Activated CD8-positive, alpha-beta memory T cell treated with anti-CD3 and anti-CD28 coated beads for 4 hours (primary cell): ENCODE results near the gene ADCY3.
"Not testable (repeated sequence)": the region's sequence is repeated elsewhere in the genome, so short reads cannot be mapped to it uniquely, and the experiment has no call there.

ENCODE experiments used
- DNase-seq, 2 donors: peaks; one replicate each; pipeline ENCODE4 v3.0.0-alpha.2; 2020; ENCODE audit warnings: low read depth in 2 of 2

The ADCY3 gene

GRCh38 chr2:24844023-24844685, 75.9 kb downstream of the ADCY3 start:
- no peak for DNase-seq

GRCh38 chr2:24843330-24843860, 76.6 kb downstream of the ADCY3 start:
- no peak for DNase-seq

DNA sequence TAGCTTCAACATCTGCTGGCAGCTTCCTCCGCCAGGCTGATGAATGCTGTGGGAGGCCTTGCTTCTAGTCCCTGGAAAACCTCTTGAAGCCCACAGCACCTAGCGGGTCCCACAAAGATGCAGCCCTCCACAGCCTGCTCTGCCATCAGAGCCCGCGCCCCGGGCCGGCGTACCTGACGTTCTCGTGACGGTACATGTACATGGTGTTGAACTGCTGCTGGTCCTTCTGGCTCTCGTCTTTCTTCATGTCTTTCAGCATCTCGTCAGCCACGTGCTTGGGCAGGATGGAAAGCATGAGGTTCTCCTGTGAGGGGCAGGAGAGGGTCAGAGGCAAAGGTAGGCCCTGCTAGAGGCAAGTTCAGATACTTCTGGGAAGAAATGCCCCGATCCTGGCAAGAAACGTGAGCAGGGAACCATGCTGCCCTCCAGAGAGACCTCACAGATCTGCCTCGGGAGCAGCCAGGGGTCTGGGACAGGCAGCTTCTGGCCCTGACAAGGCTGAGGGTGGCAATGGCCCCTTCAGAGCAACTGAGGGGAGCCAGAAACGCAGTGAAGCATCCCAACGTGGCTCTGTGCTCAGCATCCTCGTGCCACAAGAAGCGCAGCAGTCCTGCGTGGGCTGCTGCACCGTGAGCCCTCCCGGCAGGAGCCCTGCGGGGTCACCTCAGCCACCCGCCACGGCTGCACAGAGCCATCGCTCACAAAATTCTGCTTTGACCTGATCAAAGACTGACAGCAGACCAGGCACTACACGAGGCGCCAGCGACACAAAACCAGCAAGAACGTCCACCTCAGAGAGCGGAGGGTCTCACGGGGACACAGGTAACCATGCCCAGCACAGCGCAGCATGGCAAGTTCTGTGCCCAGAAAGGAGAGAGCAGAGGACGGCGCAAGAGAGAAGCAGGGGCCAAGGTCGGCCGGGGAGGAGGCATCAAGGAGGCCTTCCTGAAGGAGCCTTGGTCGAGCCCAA, 77.7 kb downstream of the ADCY3 start:
- no peak for DNase-seq

DNA sequence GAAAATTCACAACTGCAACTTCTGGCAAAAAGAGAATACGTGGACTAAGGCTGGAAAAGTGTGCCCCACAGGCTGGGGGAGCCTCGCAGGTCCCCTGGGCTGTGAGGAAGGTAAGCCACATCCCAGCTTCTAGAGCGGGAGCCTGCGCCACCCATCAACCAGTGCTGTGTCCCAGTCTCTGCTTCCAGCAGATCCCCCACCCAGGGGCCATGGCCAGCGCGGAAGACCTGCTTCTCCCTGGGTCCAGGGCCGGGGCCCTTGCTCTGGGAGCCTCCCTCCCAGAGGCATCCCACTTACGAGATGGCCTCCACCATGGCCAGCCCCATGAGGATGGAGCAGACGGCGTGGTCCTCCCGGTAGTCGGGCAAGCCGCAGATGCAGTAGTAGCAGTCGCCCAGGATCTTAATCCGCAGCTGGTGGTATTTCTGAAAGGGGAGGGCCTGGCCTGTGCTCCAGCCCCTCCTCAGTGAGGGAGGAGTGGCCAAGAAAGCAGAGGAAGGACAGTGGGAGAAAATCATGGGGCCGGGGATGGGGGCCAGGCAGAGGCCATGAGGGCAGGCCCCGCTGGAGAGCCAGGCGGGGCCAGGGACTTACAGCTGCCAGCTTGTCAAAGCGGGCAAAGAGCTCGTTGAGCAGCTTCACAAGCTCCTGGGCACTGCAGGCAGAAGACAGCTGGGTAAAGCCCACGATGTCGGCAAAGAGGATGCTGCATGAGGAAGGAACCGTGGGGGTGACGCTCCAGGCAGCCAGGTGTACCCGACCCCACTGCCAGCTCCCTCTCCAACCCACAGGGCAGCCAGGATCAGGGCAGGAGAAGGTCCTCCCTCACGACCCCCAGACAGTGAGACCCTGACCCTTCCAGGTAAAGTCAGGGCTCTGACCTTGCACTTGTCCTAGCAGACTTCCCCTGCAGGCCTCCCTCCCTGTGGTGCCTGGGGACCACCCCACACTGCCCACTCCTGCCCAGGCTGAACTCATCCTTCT, 78.8 kb downstream of the ADCY3 start:
- no peak for DNase-seq

DNA sequence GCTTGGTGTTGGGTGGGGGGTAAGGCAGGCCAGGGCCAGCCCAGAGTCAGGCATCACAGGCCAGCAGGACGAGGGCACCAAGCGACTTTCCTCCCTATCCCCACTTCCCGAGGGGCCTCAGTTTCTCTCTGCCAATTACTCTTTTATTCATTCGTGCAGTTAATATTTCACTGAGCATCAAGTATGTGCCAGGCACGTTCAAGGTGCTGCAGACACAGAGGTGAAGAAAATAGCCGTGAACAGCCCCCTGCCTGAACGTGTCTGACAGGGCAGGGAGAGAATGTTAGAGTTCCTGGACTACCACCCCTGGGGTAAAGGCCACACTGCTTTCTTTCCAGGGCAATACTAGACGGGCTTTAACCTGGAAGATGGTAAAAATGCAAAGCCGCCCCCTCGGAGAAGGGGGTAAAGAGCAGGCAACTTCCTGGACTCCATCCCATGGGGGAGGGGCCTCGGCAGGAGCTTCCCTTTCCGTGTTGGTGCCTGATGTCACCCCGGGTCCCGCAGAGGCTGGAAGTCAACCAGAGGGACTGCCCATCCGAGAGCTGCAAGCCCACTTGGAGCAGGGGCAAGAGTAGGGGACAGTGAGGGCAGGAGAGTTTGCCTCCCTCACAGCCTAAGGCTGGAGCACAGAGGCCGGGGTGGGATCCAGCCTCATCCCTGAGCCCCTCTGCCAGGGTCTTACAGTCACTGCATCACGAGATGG, 79.7 kb downstream of the ADCY3 start:
- DNase-seq: no peak

DNA sequence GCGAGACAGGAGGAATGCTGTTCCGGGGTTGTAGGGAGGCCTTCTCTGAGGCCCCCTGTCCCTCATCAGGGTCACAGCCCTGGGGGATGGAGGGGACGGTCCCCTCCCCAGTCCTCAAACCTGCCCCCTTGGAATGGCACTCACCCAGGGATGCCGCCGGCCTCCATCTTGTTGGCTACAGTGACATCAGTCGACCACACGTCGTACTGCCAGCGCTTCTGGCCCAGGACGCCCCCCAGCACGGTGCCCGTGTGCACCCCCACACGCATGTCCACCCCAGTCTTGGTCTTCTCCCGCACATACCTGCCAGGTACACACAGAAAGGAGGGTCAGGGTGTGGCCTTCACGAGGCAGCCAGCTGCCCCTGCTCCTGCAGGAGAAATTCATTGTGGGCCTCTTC, 80.3 kb downstream of the ADCY3 start:
- DNase-seq: no peak

DNA sequence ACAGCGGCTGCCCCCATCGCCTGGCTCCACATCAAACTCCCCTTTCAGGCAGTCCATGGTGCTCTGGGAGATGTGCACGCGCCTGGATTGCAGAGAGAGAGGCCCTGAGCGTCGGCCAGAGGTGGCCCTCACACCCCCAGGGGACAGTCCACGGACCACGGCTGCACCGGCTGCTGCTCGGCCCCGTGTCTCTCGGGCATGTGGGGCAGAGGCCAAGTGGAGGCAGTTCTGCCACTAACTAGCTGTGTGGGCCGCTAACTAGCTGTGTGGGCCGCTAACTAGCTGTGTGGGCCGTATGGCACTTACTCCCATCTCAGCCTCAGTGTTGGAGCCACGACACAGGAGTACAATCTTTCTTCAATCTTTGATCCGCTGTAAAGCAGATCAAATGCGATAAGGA, 81.5 kb downstream of the ADCY3 start:
- no peak for DNase-seq

DNA sequence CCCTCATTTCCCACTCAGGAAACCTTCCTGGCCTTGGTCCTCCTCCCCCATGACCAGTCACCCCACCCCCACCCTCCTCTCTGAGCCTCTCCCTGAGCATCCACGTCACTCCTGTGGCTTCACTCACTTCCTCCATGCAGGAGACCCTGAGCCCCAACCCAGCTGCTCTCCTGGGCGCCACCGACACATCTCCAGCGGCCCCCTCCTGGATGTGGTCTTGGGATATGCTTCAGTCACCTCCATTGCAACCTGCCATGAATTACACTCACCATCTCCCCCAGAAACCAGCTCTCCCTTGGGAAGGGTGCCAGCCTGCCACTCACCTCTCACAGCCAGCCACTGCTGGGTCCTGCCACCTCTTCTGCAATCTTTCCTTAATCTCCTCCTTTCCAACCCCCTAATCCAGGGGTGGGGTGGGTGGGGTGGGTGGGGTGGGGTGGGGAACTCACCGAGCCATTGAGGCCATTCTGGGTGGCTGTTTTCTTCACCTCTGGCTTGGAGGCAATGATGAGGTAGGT, 82.0 kb downstream of the ADCY3 start:
- DNase-seq: no peak

GRCh38 chr2:24836706-24837105, 83.3 kb downstream of the ADCY3 start:
- no peak for DNase-seq

- no peak for DNase-seq
Measured at GRCh38 chr2:24836206-24836605, 83.8 kb downstream of the ADCY3 start.

DNA sequence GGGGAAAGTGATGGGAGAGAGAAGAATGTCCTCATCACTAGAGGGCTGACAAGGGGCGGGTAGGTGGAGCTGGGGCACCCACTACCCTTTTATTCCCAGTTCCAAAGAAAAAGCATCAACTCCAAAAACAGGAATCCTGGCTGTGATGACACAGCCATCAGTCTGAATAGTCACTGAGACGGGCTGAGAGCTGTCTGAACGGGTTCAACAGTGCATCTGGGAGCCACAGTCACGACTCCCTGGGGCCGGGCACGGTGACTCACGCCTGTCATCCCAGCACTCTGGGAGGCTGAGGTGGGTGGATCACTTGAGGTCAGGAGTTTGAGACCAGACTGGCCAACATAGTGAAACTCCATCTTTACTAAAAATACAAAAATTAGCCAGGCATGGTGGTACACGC, 84.6 kb downstream of the ADCY3 start:
- DNase-seq: not testable (repeated sequence)

DNA sequence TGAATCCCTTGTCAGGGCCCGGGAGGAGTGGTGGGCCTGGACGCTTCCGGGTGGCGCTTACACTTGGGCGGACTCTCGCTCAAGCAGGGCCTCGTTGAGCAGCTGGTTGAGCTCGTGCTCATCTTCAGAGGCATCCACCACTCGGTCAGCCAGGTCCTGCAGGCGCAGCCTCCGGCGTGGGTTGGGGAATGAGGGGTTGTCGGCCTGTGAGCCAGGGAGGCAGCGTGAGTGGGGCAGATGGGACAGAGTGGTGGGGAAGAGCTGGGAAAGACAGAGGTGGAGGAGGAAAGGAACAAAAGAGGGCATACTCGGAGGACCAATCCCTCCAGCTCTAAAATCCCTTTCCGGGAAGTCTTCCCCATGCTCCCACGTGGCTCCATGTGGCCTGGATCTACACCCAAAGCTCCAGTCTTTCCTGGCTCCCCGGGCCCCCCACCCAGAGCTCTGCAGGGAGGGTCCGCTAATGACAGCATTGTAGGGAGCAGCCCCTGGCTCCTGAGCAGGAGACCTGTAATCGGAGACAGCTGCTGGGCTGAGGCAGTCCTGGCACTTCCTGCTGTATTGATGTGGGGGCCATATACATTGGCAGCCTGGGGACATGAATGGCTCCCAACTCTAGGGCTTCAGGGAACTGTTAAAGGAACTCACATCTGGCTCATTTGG, 85.2 kb downstream of the ADCY3 start:
- no peak for DNase-seq

GRCh38 chr2:24833821-24834732, 86.0 kb downstream of the ADCY3 start:
- no peak for DNase-seq

- DNase-seq: no peak
Measured at GRCh38 chr2:24832931-24833701, 86.9 kb downstream of the ADCY3 start.

GRCh38 chr2:24832521-24832920, 87.5 kb downstream of the ADCY3 start:
- no peak for DNase-seq

DNA sequence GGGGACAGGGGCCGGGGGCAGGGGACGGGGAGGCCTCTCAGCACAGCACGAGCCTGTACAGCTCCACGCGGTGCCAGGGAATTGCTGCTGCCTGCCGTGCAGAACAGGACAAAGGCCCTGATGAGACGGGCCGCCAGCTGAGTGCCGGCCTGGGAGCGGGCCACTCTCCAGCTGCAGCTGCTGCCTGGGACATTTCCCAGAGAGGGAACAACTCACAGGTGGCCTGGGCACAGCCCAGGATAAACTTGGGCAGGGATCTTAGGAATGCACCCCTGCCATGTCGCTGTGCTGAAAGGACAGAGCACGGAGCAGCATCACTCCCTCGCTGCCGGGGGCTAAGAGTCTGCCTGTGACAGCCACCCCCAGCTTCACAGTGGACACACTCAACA, 88.0 kb downstream of the ADCY3 start:
- DNase-seq: no peak

- no peak for DNase-seq
Measured at GRCh38 chr2:24831221-24832072, 88.6 kb downstream of the ADCY3 start.
